Peyer's patch (tissue), 4 donors: Measurements from ENCODE around the gene PSMD12. TPM values are rescaled to one million over a fixed set of nuclear protein-coding genes. Genes with fewer than 3 reads are reported as not detected.

ENCODE experiments used
- DNase-seq, 3 donors: peaks; one replicate each; pipeline ENCODE4 v3.0.0-alpha.2; 2017 to 2019
- H3K27ac ChIP-seq, 4 donors: fragments of 200-600 bp; sonication (generic); one replicate each; pipeline ENCODE4 v1.5.1; 2016 to 2019
- H3K27me3 ChIP-seq, 2 donors: fragments of 200-600 bp; sonication (generic); one replicate each; pipeline ENCODE4 v1.5.1; 2019
- H3K36me3 ChIP-seq, 3 donors: fragments of 200-600 bp; sonication (generic); one replicate each; pipeline ENCODE4 v1.5.1; 2016 to 2019
- H3K4me1 ChIP-seq, 4 donors: fragments of 200-600 bp; sonication (generic); one replicate each; pipeline ENCODE4 v1.5.1; 2016 to 2019
- H3K4me3 ChIP-seq, 4 donors: fragments of 200-600 bp; sonication (generic); 1 replicate in 3 of 4; 2 replicates in 1 of 4; pipeline ENCODE4 v1.5.1; 2016 to 2019; ENCODE audit warnings: mild to moderate bottlenecking in 1 of 4
- H3K9me3 ChIP-seq, 4 donors: fragments of 200-600 bp; sonication (generic); one replicate each; pipeline ENCODE4 v1.5.1; 2016 to 2019; ENCODE audit warnings: mild to moderate bottlenecking in 1 of 4
- CTCF ChIP-seq, 6 experiments: fragments of 450-650 bp in 4 of 6; fragments of 200-600 bp in 2 of 6; sonication (generic) in 1 of 6; IDR thresholded peaks; one replicate each; pipeline ENCODE4 v1.5.1; 2017 to 2019; ENCODE audit warnings: antibody characterized with exemption in 6 of 6, mild to moderate bottlenecking in 3 of 6, moderate library complexity in 1 of 6
- POLR2A ChIP-seq, 2 donors: fragments of 450-650 bp; IDR thresholded peaks; one replicate each; pipeline ENCODE4 v1.5.1; 2017; ENCODE audit warnings: antibody characterized with exemption in 2 of 2, mild to moderate bottlenecking in 2 of 2, moderate library complexity in 2 of 2
- total RNA-seq, 4 donors: library from RNA; depleted of rRNA; stranded (reverse); fragments of >200 nt; gene quantifications; one replicate each; pipeline ENCODE4 v1.1.0, GENCODE V29; 2016

PSMD12 gene
- total RNA-seq, 4 donors from 2014 or later, result 15.2 to 23.1 (median 17.1) TPM

DNA sequence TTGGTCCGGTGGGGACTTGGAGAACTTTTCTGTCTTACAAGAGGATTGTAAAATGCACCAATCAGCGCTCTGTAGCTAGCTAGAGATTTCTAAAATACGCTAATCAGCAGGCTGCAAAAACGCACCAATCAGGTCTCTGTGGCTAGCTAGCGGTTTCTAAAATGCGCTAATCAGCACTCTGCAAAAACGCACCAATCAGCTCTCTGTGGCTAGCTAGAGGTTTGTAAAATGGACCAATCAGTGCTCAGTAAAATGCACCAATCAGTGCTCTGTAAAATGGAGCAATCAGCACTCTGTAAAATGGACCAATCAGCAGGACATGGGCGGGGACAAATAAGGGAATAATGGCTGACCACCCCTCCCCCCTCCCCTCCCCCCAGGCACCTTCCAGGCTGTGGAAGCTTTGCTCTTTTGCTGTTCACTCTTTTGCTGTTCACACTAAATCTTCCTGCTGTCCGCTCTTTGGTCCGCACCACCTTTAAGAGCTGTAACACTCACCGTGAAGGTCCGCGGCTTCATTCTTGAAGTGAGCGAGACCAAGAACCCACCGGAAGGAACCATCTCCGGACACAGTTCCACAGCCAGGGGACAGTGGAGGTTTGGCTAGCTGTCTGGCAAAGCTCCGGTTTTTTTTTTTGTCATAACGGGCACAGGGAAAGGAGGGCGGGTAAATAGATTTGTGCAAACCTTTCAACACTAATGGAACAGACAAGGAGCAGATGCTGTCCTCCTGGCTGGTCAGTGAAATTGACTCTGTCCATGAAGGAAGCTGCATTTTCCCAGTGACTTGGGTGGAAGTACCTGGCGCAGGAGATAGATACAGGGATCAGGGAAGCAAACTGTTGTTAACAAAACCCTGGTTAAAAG lies 19.0 kb upstream of the PSMD12 start:
- Histone ChIP-seq H3K4me1 (peaks cover 0 to 2% (median 0%) of the 10 kb centered on the region in 4 donors), H3K36me3 (no peaks in the 10 kb centered on the region), H3K27ac (no peak overlapping the region), H3K9me3 (no peaks in the 10 kb centered on the region), H3K27me3 (no peaks in the 10 kb centered on the region), H3K4me3 (no peak overlapping the region)
- TF ChIP-seq POLR2A (IDR thresholded peaks at IDR 0.05) (no peak), CTCF (IDR thresholded peaks at IDR 0.05) (no peak)
- DNase-seq, result no peak

DNA sequence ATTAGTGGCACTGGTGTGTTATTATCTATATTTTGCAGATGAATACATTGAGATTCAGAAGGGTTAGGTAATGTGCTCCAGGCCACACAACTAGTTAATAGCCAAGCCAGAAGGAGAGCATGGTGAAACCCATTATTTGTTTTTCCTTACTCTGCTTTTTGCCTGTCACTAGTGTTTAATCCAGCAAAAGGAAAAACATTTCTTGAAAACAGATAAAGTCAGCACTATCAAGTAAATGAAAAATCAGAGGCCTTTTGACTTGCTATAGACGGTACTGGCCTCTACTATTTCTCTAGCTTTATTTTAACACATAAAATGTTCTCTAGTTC lies 15.5 kb upstream of the PSMD12 start:
- H3K27ac ChIP-seq, result no peak overlapping the region

DNA sequence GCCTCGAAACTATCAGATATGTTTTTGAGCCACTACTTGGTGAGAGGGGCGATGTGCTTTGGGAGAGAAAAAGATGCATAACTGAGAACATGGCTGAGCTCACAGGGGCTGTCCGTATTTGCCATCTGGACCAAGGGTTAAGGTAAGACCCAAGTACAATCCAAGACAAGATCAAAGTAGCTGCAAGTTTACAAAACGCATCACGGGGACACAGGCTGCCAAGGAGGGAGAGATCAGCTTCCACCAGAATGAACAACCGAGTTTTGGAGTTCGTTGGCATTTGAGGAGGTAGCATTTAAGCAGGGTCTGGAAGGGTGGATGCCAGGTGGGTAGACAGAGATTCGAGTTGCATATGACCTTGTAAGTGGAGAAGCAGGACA lies 12.9 kb upstream of the PSMD12 start:
- no peak for TF ChIP-seq CTCF (IDR thresholded peaks at IDR 0.05)
- no peak for TF ChIP-seq POLR2A (IDR thresholded peaks at IDR 0.05)
- H3K36me3 ChIP-seq, result no peaks in the 10 kb centered on the region
- H3K4me1 ChIP-seq, result peaks cover 0 to 16% (median 2%) of the 10 kb centered on the region in 4 donors
- DNase-seq, result no peak
- H3K27me3 ChIP-seq, result no peaks in the 10 kb centered on the region
- H3K27ac ChIP-seq, result peak overlapping the region; percentile 77 to 91 (median 90)
- H3K9me3 ChIP-seq, result no peaks in the 10 kb centered on the region
- peak overlapping the region; percentile 65 to 88 (median 78) for H3K4me3 ChIP-seq

More for the DNA sequence above, 15.5 kb upstream of the PSMD12 start:
- Histone ChIP-seq H3K36me3 (no peaks in the 10 kb centered on the region), H3K4me1 (peaks cover 0 to 8% (median 2%) of the 10 kb centered on the region in 4 donors), H3K27me3 (no peaks in the 10 kb centered on the region), H3K9me3 (no peaks in the 10 kb centered on the region), H3K4me3 (no peak overlapping the region)
- DNase-seq, result no peak
- TF ChIP-seq POLR2A (IDR thresholded peaks at IDR 0.05) (no peak), CTCF (IDR thresholded peaks at IDR 0.05) (no peak)

- peak; percentile 69 to 87 (median 83) for DNase-seq
- Histone ChIP-seq H3K9me3 (no peaks in the 10 kb centered on the region), H3K36me3 (no peaks in the 10 kb centered on the region), H3K4me3 (peak overlapping the region; percentile 65 to 88 (median 78)), H3K4me1 (peaks cover 0 to 16% (median 2%) of the 10 kb centered on the region in 4 donors), H3K27ac (peak overlapping the region; percentile 77 to 91 (median 90)), H3K27me3 (no peaks in the 10 kb centered on the region)
- TF ChIP-seq CTCF (IDR thresholded peaks at IDR 0.05) (peak; percentile 55 to 94 (median 84)), POLR2A (IDR thresholded peaks at IDR 0.05) (peak; percentile 44 to 46)
These were observed 12.3 kb upstream of the PSMD12 start for GRCh38 chr17:67378454-67379250.

DNA sequence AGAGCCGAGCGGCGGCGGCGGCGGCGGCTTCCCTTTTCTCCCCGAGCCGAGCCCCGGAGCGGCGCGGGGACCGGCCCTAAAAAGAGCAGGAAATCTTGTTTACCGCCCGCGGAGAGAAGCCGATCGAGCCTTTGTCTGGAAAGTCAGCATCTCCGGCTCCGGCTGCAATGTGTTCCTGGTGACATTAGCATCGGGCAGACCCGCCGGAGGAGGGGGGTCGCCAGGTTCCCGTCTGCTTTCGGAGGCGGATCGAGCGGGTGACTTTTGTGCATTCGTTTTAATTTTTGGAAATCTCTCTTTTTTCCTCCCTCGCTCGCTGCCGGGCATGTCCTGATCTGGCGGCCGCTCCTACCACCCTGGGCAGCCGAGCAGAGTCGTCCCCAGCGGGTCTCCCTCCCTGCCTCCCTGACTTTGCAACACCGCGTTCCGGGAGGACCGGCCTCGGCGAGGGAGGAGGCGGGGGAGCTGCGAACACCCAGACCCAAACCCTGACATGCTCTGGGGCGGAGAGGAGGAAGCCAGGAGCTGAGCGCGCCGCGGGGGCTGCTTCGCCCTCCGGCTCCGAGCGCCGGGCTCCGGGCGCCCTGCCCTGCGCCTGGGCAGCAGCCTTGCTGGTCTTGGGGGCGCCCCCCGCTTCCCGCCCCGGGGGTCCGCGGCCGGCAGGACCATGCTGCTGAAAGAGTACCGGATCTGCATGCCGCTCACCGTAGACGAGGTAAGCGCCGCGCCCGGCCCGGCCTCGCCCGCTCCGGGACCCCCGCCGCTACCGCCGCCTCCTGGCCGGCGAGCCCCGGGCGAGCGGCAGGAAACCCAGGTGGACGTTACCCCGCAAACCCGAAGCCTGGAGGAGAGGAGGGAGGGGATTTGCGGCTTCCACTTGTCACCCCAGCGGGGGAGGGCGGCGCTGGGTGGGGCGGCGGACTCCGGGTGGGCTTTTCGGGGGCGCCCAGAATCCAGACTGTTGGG lies 11.4 kb upstream of the PSMD12 start:
- H3K4me1 ChIP-seq, result peaks cover 0 to 16% (median 2%) of the 10 kb centered on the region in 4 donors
- DNase-seq, result peak; percentile 56 to 77 (median 71)
- peak overlapping the region; percentile 65 to 88 (median 78) for H3K4me3 ChIP-seq
- no peaks in the 10 kb centered on the region for H3K9me3 ChIP-seq
- peak overlapping the region; percentile 77 to 91 (median 90) for H3K27ac ChIP-seq
- H3K27me3 ChIP-seq, result no peaks in the 10 kb centered on the region
- TF ChIP-seq CTCF (IDR thresholded peaks at IDR 0.05) (peak in 3 of 6 experiments; percentile 17 to 25 (median 18)), POLR2A (IDR thresholded peaks at IDR 0.05) (no peak)
- H3K36me3 ChIP-seq, result no peaks in the 10 kb centered on the region
